Activated T-cell treated with anti-CD3 and anti-CD28 coated beads, Interleukin-2, amount 50 U/mL, for 4 hours (primary cell): ENCODE results near the gene SSTR3. TPM values are rescaled to one million over a fixed set of nuclear protein-coding genes. Genes with fewer than 3 reads are reported as not detected.
"Not testable (repeated sequence)": the region's sequence is repeated elsewhere in the genome, so short reads cannot be mapped to it uniquely, and the experiment has no call there.

ENCODE experiments used
- ATAC-seq, 2 donors: fragments of 200-7000 bp; cut with Tn5 transposase; one replicate each; pipeline ENCODE4 v1.10.0; 2021
- DNase-seq: peaks from one replicate; pipeline ENCODE4 v3.0.0-alpha.2; 2020
- H3K27me3 Mint-ChIP-seq: one replicate; pipeline ENCODE4 v1.8.0; 2021; ENCODE audit warnings: low read depth, mixed read lengths
- H3K36me3 Mint-ChIP-seq: one replicate; pipeline ENCODE4 v1.8.0; 2022; ENCODE audit warnings: mixed read lengths; ENCODE audit not compliant: insufficient read depth
- H3K4me1 Mint-ChIP-seq: one replicate; pipeline ENCODE4 v1.8.0; 2021; ENCODE audit warnings: low read depth, mixed read lengths
- H3K4me3 Mint-ChIP-seq: one replicate; pipeline ENCODE4 v1.8.0; 2021; ENCODE audit warnings: mild to moderate bottlenecking, moderate library complexity, mixed read lengths
- H3K9me3 Mint-ChIP-seq: one replicate; pipeline ENCODE4 v1.8.0; 2021; ENCODE audit warnings: mixed read lengths
- total RNA-seq, 3 donors: library from RNA; stranded (reverse); gene quantifications; one replicate each; pipeline ENCODE4 v1.2.1, GENCODE V29; 2021

SSTR3 gene
- total RNA-seq, 3 donors from 2014 or later: 1.7 to 2.3 (median 1.9) TPM

DNA sequence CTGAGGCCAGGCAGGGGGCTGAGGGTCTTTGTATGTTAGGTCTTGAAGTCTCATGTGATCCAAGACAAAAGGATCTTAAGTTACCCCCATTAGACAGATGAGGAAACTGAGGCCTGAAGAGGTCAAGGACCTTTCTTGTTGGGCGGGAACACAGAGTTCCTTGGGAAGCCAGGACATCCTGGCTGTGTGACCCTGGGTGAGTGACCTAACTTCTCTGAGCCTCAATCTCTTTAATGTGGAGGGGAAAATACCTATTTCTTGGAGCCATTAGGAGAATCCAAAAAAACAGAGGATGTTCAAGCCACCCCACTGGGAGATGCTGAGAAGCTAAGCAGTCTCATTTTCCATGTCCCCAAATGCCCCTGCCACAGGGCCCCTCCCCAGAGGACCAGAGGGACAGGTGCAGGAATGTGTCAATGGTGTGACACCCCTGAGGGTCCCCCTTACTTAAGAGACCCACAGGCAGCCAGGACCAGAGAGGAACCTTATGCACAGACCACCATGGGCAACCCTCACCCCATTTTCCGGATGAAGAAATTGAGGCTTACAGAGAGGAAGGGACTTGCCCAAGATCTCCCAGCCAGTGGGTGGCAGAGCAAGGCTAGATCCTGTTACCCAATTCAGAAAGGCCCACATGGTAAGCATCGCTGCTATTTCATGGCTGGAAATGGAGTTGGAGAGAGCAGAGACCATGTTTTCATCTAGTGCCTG, 23.8 kb upstream of the SSTR3 start:
- no peaks in the 10 kb centered on the region for H3K9me3 Mint-ChIP-seq
- H3K4me1 Mint-ChIP-seq: peaks cover 96% of the 10 kb centered on the region
- H3K4me3 Mint-ChIP-seq: peak overlapping the region; percentile 69
- H3K27me3 Mint-ChIP-seq: no peaks in the 10 kb centered on the region
- ATAC-seq: no peak
- DNase-seq: no peak
- peaks cover 54% of the 10 kb centered on the region for H3K36me3 Mint-ChIP-seq

DNA sequence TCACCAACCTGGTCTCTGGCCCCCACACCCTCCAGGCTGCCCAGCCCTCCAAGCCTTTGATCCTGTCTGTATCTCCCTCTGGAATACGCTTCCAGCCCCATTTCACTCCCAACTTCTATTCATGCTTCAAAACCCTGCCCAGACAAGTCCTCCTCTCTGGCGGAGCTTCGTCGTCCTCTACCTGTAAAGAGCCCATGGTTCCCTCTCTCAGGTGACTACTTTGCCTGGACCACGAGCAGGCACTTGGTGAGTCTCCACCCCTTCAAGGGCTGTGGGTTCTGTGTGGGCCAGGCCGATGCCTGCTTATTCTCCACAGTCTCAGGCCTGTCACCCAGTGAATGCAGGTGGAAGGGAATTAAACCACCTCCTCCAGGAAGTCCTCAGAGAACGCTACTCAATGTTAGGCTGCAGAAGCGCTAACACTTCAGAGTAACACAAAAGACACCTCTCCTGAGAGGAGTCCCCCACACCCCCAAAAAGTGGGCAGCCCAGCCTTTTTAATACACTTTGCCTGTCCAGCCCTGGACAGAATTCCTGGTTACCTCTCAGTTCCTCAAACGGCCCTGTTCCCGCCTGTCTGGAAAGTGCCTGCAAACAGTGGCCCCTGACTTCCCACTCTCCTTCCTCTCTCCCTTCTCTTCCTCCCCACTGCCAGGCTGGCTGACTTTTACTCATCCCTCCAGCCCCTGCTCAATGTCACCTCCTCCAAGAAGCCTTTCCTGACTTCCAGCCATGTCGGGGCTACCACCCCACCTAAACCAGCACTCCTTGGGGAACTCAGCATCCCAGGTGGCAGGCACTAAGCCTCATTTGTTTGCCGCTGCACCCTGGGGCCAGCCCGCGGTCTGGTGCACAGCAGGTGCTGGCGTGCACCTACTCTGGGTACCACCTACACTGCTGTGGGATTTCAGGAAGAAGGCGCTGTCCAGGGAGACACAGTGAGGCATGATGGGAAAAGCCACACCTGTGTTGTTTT, 22.7 kb upstream of the SSTR3 start:
- H3K4me3 Mint-ChIP-seq: peak overlapping the region; percentile 55
- no peak for ATAC-seq
- H3K27me3 Mint-ChIP-seq: no peaks in the 10 kb centered on the region
- peaks cover 47% of the 10 kb centered on the region for H3K36me3 Mint-ChIP-seq
- DNase-seq: no peak
- H3K9me3 Mint-ChIP-seq: no peaks in the 10 kb centered on the region
- peaks cover 95% of the 10 kb centered on the region for H3K4me1 Mint-ChIP-seq

DNA sequence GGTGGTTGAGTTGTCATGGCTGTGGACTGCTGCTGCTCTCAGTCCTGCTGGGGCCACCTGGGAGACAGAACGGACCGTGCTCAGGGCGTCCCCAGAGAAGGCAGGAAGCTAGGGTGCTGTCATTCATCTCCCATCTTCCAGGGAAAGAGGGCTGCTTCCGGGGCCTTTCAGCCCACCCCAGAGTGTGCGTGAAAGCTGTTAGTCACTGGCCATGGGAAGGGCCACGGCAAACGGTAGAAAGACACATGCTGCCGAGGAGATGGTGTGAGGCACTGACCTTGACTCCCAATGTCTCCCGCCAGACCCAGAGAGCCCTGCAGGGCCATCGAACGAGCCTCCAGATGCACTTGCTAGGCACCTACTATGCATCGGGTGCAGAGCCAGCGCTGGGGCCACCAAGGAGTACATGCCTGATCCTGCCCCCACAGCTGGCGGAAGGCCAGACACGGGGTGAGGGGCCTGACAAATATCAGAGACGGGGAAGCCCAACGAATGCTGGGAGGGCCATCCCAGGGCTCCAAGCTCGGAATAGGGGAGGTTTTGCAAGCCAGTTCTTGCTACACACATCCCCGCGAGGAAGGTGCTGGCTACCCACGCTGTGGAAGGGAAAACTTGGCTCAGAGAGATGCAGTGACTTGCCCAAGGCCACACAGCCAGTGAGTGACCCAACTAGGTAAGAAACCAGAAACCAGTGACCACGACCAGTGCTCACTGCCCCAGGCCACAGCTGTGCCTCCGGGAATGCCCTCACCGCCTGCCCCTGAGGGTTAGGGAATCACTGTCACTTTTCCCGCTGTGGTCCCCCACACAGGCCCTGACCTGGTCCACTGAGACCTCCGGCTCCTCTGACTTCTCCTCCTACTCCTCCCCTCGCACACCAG, 21.7 kb upstream of the SSTR3 start:
- ATAC-seq: no peak
- DNase-seq: no peak
- Mint-ChIP-seq H3K4me1 (peaks cover 96% of the 10 kb centered on the region), H3K27me3 (no peaks in the 10 kb centered on the region), H3K4me3 (peak overlapping the region; percentile 55), H3K36me3 (peaks cover 45% of the 10 kb centered on the region), H3K9me3 (no peaks in the 10 kb centered on the region)

DNA sequence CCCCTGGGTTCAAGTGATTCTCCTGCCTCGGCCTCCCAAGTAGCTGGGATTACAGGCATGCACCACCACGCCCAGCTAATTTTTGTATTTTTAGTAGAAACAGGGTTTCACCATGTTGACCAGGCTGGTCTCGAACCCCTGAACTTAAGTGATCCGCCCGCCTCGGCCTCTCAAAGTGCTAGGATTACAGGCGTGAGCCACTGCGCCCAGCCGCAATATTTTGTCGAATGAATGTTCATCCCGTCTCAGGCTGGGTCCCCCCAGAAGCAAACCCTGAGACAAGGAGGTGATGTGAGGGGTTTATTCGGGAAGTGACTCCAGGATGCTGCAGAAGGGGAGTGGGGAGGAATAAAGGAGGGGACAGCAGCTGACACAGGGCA, 21.1 kb upstream of the SSTR3 start:
- Mint-ChIP-seq H3K4me3 (peak overlapping the region; percentile 11), H3K36me3 (peaks cover 42% of the 10 kb centered on the region), H3K4me1 (peaks cover 96% of the 10 kb centered on the region)
- DNase-seq, H3K27me3 Mint-ChIP-seq, H3K9me3 Mint-ChIP-seq, ATAC-seq: not testable (repeated sequence)

DNA sequence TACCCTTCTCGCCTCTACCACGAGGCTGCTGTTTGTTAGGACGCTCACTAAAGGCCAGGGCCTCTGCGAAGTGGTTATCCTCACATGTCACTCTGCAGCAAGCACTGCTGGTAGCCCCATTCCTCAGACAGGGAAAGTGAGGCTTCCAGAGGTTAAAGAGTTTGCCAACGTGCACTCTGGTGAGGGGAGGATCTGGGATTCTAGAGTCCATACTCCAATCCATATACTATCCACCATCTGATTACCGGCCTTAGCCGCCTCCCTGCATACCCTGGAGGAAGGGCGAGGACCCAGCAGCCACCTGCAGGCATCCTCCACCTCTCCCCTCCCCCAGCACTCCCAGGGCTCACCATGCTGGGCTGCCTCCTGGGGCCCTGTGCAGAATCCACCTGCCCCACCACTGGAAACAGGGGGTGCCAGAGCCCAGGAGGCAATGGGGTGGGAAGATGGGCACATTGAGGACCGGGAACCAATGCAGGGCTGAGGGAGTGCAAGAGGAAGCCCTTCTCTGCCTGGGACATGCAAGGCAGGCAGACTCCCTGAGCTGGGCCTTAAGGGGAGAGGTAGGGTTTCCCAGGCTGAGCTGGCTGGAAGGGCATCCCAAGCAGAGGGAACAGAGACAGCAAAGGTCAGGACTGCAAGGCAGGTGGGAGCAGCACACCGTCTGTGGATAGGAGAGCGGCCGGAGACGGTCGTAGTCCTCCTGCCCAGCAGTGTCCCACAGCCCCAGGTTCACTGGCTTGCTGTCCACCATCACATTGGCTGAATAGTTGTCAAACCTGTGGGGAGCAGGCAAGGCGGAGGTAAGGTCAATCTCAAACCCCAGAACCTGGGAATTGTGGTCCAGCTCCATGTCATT, 20.1 kb upstream of the SSTR3 start:
- ATAC-seq (no peak), DNase-seq (no peak)
- Mint-ChIP-seq H3K9me3 (no peaks in the 10 kb centered on the region), H3K4me3 (peak overlapping the region; percentile 63), H3K27me3 (no peaks in the 10 kb centered on the region), H3K4me1 (peaks cover 95% of the 10 kb centered on the region), H3K36me3 (peaks cover 35% of the 10 kb centered on the region)

DNA sequence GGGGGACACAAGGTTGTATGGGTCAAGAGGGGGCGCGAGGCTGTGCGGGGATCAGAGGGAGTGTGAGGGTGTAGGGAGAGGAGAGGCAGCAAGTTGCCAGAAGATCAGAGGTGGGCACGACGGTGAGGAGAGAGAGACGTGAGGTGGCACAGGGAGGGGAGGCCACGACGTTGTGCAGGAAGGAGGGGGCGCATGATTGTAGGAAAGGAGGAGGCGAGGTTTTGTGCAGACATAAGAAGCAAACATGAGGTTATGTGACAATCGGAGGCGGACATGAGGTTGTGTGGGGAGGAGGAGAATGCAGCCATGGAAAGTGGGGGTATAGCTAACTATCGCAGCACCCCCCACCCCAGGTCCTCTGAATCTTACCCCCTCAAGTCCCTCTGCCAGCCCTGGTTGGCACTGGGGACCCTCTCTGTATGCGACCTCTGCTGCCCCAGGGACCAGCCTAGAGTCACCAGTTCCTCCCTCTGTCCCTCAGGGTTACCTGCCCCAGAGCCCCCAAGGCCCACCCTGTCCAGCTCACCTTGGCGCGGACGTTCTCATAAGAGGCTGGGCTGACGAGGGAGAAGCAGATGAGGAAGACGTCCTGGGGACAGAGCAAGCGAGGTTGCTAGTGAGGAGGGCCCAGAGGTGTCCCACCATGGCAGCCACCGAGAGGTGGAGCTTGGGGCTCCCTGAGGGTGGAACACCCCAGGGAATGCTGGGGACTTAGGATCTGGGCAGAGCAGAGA, 19.3 kb upstream of the SSTR3 start:
- ATAC-seq (peak; percentile 12 to 25), DNase-seq (peak; percentile 63)
- Mint-ChIP-seq H3K4me3 (peak overlapping the region; percentile 63), H3K27me3 (no peaks in the 10 kb centered on the region), H3K36me3 (peaks cover 34% of the 10 kb centered on the region), H3K9me3 (no peaks in the 10 kb centered on the region), H3K4me1 (peaks cover 89% of the 10 kb centered on the region)

DNA sequence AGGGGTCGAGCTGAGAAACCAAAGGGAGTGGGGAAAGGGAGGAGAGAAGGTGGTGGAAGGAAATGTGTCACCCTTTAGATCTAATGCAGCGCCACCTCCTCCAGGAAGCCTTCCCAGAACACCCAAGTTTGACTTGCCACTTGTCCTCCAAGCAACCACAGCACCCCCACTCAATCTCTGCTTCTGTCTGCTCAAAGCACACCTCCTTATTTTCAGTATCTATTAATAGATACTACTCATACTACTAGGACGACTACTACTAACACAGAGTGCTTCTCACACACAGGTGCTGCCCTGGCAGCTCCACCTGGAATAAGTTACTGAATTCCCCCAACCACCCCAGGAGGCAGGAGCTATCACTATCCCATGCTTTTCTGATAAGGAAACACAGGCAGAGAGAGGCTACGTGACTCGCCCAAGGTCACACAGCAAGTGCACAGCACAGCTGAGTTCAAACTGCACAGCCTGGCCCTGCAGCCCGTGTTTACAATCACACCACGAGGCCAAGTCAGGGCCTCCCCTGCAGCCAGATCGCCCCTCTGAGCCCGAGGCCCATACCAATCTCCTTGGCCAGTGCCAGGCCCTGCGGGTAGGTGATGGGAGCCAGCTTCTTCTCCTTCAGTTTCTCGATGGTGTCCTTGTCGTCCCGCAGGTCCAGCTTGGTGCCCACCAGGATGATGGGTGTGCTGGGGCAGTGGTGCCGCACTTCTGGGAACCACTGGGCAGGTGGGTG, 18.6 kb upstream of the SSTR3 start:
- H3K9me3 Mint-ChIP-seq: no peaks in the 10 kb centered on the region
- H3K4me3 Mint-ChIP-seq: peak overlapping the region; percentile 63
- ATAC-seq (peak; percentile 29 to 49), DNase-seq (peak; percentile 61)
- no peaks in the 10 kb centered on the region for H3K27me3 Mint-ChIP-seq
- H3K36me3 Mint-ChIP-seq: peaks cover 33% of the 10 kb centered on the region
- H3K4me1 Mint-ChIP-seq: peaks cover 88% of the 10 kb centered on the region

DNA sequence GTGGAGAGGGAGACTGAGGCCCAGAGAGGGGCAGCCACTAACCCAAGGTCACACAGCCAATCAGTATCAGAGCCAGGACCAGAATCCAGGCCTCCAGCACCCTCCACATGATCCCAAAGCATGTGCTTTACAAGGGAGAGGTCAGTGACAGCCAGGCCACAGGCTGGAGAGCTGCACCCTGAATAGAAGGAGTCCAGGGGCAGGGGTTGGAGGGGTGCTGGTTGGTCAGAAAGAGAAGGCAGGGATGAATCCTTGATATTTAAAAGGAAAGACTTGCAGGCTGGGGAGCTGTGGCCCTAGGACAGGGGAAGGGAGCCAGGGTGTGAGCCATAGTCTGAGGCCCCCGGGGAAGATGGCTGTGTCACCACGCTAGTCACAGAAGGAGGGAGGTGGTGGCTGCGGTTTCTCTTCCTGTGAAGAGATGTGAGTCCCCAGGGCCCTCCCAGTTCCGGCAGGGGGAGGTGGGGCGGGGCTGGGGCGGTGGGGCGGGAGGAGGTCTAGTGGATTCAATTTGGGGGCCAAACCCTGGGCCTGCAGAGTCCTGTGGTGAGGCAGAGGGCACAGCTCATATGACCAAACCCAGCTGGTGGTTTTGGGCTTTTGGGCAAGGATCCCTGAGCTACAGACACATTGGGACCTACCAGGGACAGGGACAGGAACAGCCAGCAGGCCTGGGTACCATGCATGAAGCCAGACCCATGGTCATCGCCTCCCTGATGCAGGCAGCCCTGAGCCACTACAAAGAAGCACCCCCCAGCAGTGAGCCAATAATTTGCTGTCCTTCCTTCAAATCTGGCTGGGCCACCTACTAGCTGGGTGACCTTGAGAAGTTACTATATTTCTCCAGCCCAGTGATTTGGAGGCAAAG, 17.8 kb upstream of the SSTR3 start:
- no peaks in the 10 kb centered on the region for H3K27me3 Mint-ChIP-seq
- DNase-seq: peak; percentile 87
- peaks cover 88% of the 10 kb centered on the region for H3K4me1 Mint-ChIP-seq
- H3K4me3 Mint-ChIP-seq: peak overlapping the region; percentile 67
- peak; percentile 83 to 86 for ATAC-seq
- H3K36me3 Mint-ChIP-seq: peaks cover 36% of the 10 kb centered on the region
- no peaks in the 10 kb centered on the region for H3K9me3 Mint-ChIP-seq

DNA sequence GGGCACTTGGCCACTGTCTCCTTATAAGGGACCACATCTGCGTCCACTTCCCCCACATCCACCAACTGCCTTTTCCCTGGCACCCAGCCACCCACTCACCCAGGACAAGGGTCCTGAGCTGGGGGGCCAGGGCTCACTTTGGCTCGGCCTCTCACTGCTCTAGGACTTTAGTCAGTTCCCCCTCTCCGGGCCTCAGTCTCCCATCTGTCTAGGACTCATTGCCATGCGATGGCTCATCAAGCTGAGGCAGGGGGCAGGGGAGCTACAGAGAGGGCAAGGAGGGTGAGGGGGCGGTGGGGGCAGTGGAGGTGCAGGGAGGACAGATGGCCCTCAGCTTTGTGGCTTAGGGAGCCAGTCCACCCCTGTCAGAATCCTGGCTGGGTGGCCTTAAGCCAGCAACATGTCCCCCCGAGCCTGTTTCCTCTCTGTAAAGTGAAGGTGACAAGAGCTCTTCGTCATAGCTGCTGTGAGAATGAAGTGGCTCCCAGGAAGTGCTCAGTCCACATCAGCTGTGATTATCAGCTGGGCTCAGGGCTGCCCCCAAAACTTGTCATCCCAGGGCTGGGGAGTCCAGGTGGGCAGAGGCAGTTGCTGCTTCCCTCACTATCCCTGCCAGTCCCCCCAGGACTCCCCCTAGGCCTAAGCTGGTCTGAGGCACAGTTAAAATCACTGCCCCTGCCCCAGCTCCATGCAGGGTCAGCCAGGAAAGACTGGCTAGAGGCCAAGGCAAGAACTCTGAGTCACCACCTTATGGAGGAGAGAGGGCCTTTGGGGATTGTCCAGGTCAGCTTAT, 16.9 kb upstream of the SSTR3 start:
- DNase-seq (no peak), ATAC-seq (peak; percentile 12 to 22)
- H3K9me3 Mint-ChIP-seq: no peaks in the 10 kb centered on the region

DNA sequence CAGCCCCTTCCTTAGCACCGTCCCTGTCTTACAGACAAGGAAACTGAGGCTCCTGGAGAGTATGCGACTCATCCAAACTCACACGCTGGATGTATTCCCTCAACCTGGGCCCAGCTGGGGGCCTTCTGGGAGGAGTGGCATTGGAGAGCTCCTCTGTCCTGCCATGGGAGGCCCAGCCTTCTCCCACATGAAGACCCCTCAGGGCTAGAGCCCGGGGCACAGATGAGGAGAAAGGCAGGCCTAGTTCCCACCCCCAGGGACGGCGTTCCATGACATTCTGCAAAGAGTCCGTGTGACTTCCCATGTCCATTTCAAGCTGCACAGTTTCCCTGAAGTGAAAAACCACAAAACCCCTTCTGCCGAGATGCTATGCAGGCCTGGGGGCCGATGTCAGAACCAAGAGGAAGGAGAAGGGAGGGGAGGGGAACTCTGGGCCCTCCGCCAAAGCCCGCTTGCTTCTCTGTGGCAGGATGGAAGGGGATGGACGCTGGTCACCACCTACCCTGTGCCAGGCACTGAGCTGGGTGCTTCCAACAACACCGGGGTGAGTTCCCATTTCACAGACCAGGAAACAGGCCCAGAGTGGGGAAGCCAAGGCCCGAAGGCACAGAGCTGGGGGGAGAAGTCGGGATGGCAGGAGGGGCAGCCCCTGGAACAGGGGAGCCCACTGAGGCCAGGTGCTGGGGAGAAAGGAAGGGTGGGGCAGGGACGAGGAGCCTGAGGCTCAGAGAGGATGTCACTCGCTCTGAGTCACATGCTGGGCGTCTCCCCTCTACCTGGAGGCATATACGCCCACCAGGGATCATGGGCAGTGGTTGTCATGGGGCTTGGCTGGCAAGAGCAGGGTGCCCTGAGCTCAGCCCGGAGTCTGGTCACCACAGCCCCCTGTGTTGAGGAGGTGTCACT, 16.1 kb upstream of the SSTR3 start:
- Mint-ChIP-seq H3K4me1 (peaks cover 88% of the 10 kb centered on the region), H3K36me3 (peaks cover 43% of the 10 kb centered on the region), H3K27me3 (no peaks in the 10 kb centered on the region), H3K9me3 (no peaks in the 10 kb centered on the region), H3K4me3 (peak overlapping the region; percentile 35)
- DNase-seq (peak; percentile 64), ATAC-seq (no peak)

More for the DNA sequence above, 16.9 kb upstream of the SSTR3 start:
- Mint-ChIP-seq H3K36me3 (peaks cover 36% of the 10 kb centered on the region), H3K27me3 (no peaks in the 10 kb centered on the region), H3K4me3 (peak overlapping the region; percentile 67), H3K4me1 (peaks cover 88% of the 10 kb centered on the region)
